Spleen (tissue), 11 donors: ENCODE results near the gene PTPRM. TPM values are rescaled to one million over a fixed set of nuclear protein-coding genes. Genes with fewer than 3 reads are reported as not detected.

ENCODE experiments used
- DNase-seq: peaks from one replicate; pipeline ENCODE4 v3.0.0-alpha.2; 2020
- H3K27ac ChIP-seq, 8 donors: fragments of 200-600 bp; sonication (generic) in 7 of 8; 1 replicate in 4 of 8; 2 replicates in 4 of 8; pipeline versions ENCODE4 v1.5.0 to v1.8.0; 2016 to 2021; ENCODE audit warnings: inconsistent platforms in 4 of 8, mild to moderate bottlenecking in 4 of 8, moderate library complexity in 1 of 8
- H3K27me3 ChIP-seq, 7 donors: fragments of 200-600 bp; sonication (generic) in 6 of 7; replicated peaks in 1 of 7; 1 replicate in 4 of 7; 2 replicates in 3 of 7; pipeline versions ENCODE4 v1.5.0 to v1.8.0; 2016 to 2021; ENCODE audit warnings: inconsistent platforms in 3 of 7, mild to moderate bottlenecking in 1 of 7
- H3K36me3 ChIP-seq, 6 donors: fragments of 200-600 bp; sonication (generic) in 5 of 6; 1 replicate in 4 of 6; 2 replicates in 2 of 6; pipeline versions ENCODE4 v1.5.0 to v1.8.0; 2016 to 2021; ENCODE audit warnings: inconsistent platforms in 2 of 6
- H3K4me1 ChIP-seq, 6 donors: fragments of 200-600 bp; sonication (generic) in 5 of 6; 1 replicate in 3 of 6; 2 replicates in 3 of 6; pipeline versions ENCODE4 v1.5.0 to v1.8.0; 2016 to 2021; ENCODE audit warnings: inconsistent platforms in 3 of 6
- H3K4me3 ChIP-seq, 8 donors: fragments of 200-600 bp; sonication (generic) in 7 of 8; 1 replicate in 4 of 8; 2 replicates in 4 of 8; pipeline versions ENCODE4 v1.5.0 to v1.8.0; 2016 to 2021; ENCODE audit warnings: inconsistent platforms in 4 of 8, mild to moderate bottlenecking in 4 of 8, moderate library complexity in 2 of 8
- H3K9me3 ChIP-seq, 8 donors: fragments of 200-600 bp; sonication (generic) in 7 of 8; 1 replicate in 4 of 8; 2 replicates in 4 of 8; pipeline versions ENCODE4 v1.5.0 to v1.8.0; 2016 to 2021; ENCODE audit warnings: inconsistent platforms in 4 of 8
- POLR2A ChIP-seq, 3 donors: fragments of 450-650 bp; IDR thresholded peaks; one replicate each; pipeline ENCODE4 v1.5.1; 2017; ENCODE audit warnings: antibody characterized with exemption in 3 of 3, mild to moderate bottlenecking in 1 of 3
- POLR2AphosphoS5 ChIP-seq, 3 donors: sonication (generic); formaldehyde crosslinking; IDR thresholded peaks; one replicate each; pipeline ENCODE4 v1.5.1; 2017; ENCODE audit warnings: antibody characterized with exemption in 3 of 3
- WGBS, 5 donors: extraction: QIAGEN DNeasy Blood & Tissue Kit in 3 of 5; methylation state at CpG; one replicate each; pipeline versions ENCODE4 v1.1.5 to v1.1.7; 2013 to 2018; 5-methylcytosine and 5-hydroxymethylcytosine counted together
- intact Hi-C: fragments of 100-400 bp; cut with DNase I; formaldehyde crosslinking; loops from one replicate; pipeline ENCODE4 v1.15.0; 2023; ENCODE audit warnings: low total_unique reads
- polyA plus RNA-seq, 3 donors: library from polyadenylated mRNA; stranded (reverse); fragments of 200-250 nt; gene quantifications; one replicate each; pipeline ENCODE4 v1.2.1, GENCODE V29; 2013
- total RNA-seq, 7 donors: library from RNA; depleted of rRNA in 3 of 7; stranded (reverse); fragments of >200 nt in 3 of 7; fragmentation: NEBNext Ultra II Directional in 4 of 7; extraction: Animal tissue kit (Norgen Biotek cat#: 25700) in 4 of 7; gene quantifications; one replicate each; pipeline versions ENCODE4 v1.1.0 to v1.2.1, GENCODE V29; 2016 to 2021
- TF ChIP-seq, protein P1 (sequence below), 11 experiments: fragments of 200-600 bp in 7 of 11; fragments of 450-650 bp in 4 of 11; sonication (generic) in 4 of 11; IDR thresholded peaks in 8 of 11; conservative IDR thresholded peaks in 3 of 11; 1 replicate in 7 of 11; 2 replicates in 4 of 11; pipeline versions ENCODE4 v1.4.0 to v1.8.0; 2016 to 2021; ENCODE audit warnings: antibody characterized with exemption in 11 of 11, inconsistent platforms in 4 of 11, mild to moderate bottlenecking in 1 of 11
- donor health status: healthy with polysubstance abuse.
- donor health status: DM: no; HTN: no; CAD: no; lungs with moderate emphysema.
- donor health status: DM: no; HTN: no; CAD: no.
- donor health status: Bipolar disorder and iron deficiency.
- donor health status: healthy.
- donor health status: DM: no; HTN: no; CAD: no.
- donor health status: DM: yes; HTN: yes; CAD: no.

Gene PTPRM
- total and polyA plus RNA-seq, 10 donors, result 23.5 to 97.8 (median 62.8) TPM

- peaks cover 0 to 30% (median 23%) of the 10 kb centered on the region in 8 donors for H3K9me3 ChIP-seq
- TF ChIP-seq, protein P1, sequence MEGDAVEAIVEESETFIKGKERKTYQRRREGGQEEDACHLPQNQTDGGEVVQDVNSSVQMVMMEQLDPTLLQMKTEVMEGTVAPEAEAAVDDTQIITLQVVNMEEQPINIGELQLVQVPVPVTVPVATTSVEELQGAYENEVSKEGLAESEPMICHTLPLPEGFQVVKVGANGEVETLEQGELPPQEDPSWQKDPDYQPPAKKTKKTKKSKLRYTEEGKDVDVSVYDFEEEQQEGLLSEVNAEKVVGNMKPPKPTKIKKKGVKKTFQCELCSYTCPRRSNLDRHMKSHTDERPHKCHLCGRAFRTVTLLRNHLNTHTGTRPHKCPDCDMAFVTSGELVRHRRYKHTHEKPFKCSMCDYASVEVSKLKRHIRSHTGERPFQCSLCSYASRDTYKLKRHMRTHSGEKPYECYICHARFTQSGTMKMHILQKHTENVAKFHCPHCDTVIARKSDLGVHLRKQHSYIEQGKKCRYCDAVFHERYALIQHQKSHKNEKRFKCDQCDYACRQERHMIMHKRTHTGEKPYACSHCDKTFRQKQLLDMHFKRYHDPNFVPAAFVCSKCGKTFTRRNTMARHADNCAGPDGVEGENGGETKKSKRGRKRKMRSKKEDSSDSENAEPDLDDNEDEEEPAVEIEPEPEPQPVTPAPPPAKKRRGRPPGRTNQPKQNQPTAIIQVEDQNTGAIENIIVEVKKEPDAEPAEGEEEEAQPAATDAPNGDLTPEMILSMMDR (IDR thresholded peaks at IDR 0.05 in 8 of 11, conservative IDR thresholded peaks at IDR 0.05 in 3 of 11), result no peak
- intact Hi-C loops, result no loop called here
- WGBS, 5 donors, result 82 to 91% (median 88%) methylated on average over 4 of the region's 4 CpGs
- H3K27me3 ChIP-seq, result no peaks in the 10 kb centered on the region
- no peak overlapping the region for H3K27ac ChIP-seq
- H3K4me1 ChIP-seq, result no peaks in the 10 kb centered on the region
- DNase-seq, result no peak
- no peak overlapping the region for H3K4me3 ChIP-seq
- H3K36me3 ChIP-seq, result no peaks in the 10 kb centered on the region
Measured at GRCh38 chr18:7847357-7848053, 280.4 kb downstream of the PTPRM start.

DNA sequence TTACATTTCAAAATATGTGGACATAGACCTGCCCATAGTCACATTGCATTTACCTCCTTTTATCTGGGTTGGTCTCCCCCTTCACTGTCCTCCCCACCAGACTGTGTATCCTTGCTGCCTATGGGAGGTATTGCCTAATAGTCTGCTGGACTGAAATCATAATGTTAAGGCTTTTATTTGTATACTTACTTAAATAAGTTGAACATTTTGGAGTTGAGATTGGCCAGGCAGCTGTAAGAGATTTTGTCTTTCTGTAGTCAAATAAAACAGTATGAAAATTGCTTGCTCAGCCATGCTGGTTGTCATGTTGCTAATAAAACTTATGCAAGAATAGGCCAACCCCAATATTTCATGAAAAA is 280.9 kb downstream of the PTPRM start:
- no peak for DNase-seq
- H3K27ac ChIP-seq, result no peak overlapping the region
- H3K36me3 ChIP-seq, result no peaks in the 10 kb centered on the region
- intact Hi-C loops, result no loop called here
- TF ChIP-seq POLR2A (IDR thresholded peaks at IDR 0.05) (no peak), POLR2AphosphoS5 (IDR thresholded peaks at IDR 0.05) (no peak)
- TF ChIP-seq, protein P1 (IDR thresholded peaks at IDR 0.05 in 8 of 11, conservative IDR thresholded peaks at IDR 0.05 in 3 of 11), result no peak
- no peak overlapping the region for H3K4me3 ChIP-seq
- H3K27me3 ChIP-seq, result no peaks in the 10 kb centered on the region
- peaks cover 0 to 30% (median 23%) of the 10 kb centered on the region in 8 donors for H3K9me3 ChIP-seq
- no peaks in the 10 kb centered on the region for H3K4me1 ChIP-seq

GRCh38 chr18:7850446-7850845 is 283.3 kb downstream of the PTPRM start:
- no peak overlapping the region for H3K4me3 ChIP-seq
- DNase-seq, result no peak
- no peaks in the 10 kb centered on the region for H3K36me3 ChIP-seq
- intact Hi-C loops, result no loop called here
- TF ChIP-seq POLR2AphosphoS5 (IDR thresholded peaks at IDR 0.05) (no peak), POLR2A (IDR thresholded peaks at IDR 0.05) (no peak)
- TF ChIP-seq, protein P1 (IDR thresholded peaks at IDR 0.05 in 8 of 11, conservative IDR thresholded peaks at IDR 0.05 in 3 of 11), result no peak
- no peak overlapping the region for H3K27ac ChIP-seq
- H3K4me1 ChIP-seq, result no peaks in the 10 kb centered on the region
- H3K27me3 ChIP-seq, result no peaks in the 10 kb centered on the region
- peaks cover 0 to 14% (median 8%) of the 10 kb centered on the region in 8 donors for H3K9me3 ChIP-seq

DNA sequence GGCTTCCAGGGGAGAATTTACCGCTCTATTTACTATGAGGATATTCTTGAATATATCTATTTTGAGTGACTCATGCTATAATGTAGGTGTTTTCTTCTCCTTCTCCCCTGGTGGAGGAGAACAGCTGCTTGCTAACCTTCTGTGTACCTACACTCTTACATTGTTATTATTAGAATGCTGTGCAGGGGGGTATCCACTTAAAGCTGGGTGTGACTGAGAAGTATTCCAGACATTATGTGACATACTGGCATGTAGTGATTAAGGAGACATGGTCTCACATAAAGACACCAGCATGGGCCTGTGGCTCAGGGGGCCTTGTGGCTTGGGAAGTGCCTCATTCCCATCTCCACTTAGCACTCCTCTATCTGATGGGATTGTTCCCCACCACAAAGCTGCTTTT is 287.9 kb downstream of the PTPRM start:
- Histone ChIP-seq H3K9me3 (peaks cover 0 to 14% (median 7%) of the 10 kb centered on the region in 8 donors), H3K27me3 (no peaks in the 10 kb centered on the region), H3K27ac (no peak overlapping the region), H3K4me3 (no peak overlapping the region), H3K4me1 (no peaks in the 10 kb centered on the region), H3K36me3 (no peaks in the 10 kb centered on the region)
- DNase-seq, result no peak
- intact Hi-C loops, result no loop called here
- TF ChIP-seq, protein P1 (IDR thresholded peaks at IDR 0.05 in 8 of 11, conservative IDR thresholded peaks at IDR 0.05 in 3 of 11), result no peak
- TF ChIP-seq POLR2AphosphoS5 (IDR thresholded peaks at IDR 0.05) (no peak), POLR2A (IDR thresholded peaks at IDR 0.05) (no peak)
- 93 to 98% (median 97%) methylated on average over 1 of the region's 1 CpG for WGBS, 5 donors
